ENCODE results near the gene PHKA2.
A peak's percentile ranks its signal among the peaks of the same experiment; 100 is the strongest.

PHKA2 gene

GRCh38 chrX:18970465-18970864 lies 13.4 kb downstream of the PHKA2 start:
- DNase-seq = no peak

GRCh38 chrX:18966624-18967023 lies 17.3 kb downstream of the PHKA2 start:
- DNase-seq = no peak

GRCh38 chrX:18964901-18965300 lies 19.0 kb downstream of the PHKA2 start:
- no peak for DNase-seq

GRCh38 chrX:18964026-18964425 lies 19.9 kb downstream of the PHKA2 start:
- no peak for DNase-seq

GRCh38 chrX:18962329-18962728 lies 21.6 kb downstream of the PHKA2 start:
- no peak for DNase-seq

GRCh38 chrX:18961686-18962085 lies 22.2 kb downstream of the PHKA2 start:
- no peak for DNase-seq

GRCh38 chrX:18956303-18957032 lies 27.4 kb downstream of the PHKA2 start:
- no peak for DNase-seq

- no peak for DNase-seq
Observed at GRCh38 chrX:18955676-18956075, 28.2 kb downstream of the PHKA2 start.

GRCh38 chrX:18951032-18951431 lies 32.9 kb downstream of the PHKA2 start:
- no peak for DNase-seq

GRCh38 chrX:18949944-18950301 lies 34.0 kb downstream of the PHKA2 start:
- no peak for DNase-seq

GRCh38 chrX:18949291-18949943 lies 34.5 kb downstream of the PHKA2 start:
- DNase-seq = no peak

- no peak for DNase-seq
Observed at GRCh38 chrX:18946611-18947010, 37.3 kb downstream of the PHKA2 start.

GRCh38 chrX:18946157-18946556 lies 37.8 kb downstream of the PHKA2 start:
- DNase-seq = no peak

GRCh38 chrX:18945483-18945882 lies 38.4 kb downstream of the PHKA2 start:
- DNase-seq = no peak

- DNase-seq = no peak
Observed at GRCh38 chrX:18944482-18944881, 39.4 kb downstream of the PHKA2 start.

- no peak for DNase-seq
Observed at GRCh38 chrX:18941896-18942295, 42.0 kb downstream of the PHKA2 start.

- DNase-seq = no peak
Observed at GRCh38 chrX:18938710-18939109, 45.2 kb downstream of the PHKA2 start.

GRCh38 chrX:18937173-18937572 lies 46.7 kb downstream of the PHKA2 start:
- DNase-seq = no peak

- no peak for DNase-seq
Observed at GRCh38 chrX:18935893-18936292, 48.0 kb downstream of the PHKA2 start.

GRCh38 chrX:18934708-18935107 lies 49.2 kb downstream of the PHKA2 start:
- DNase-seq = no peak

GRCh38 chrX:18933617-18934016 lies 50.3 kb downstream of the PHKA2 start:
- no peak for DNase-seq

GRCh38 chrX:18931972-18932371 lies 51.9 kb downstream of the PHKA2 start:
- no peak for DNase-seq

GRCh38 chrX:18929775-18930174 lies 54.1 kb downstream of the PHKA2 start:
- DNase-seq = no peak

- peak; percentile 48 for DNase-seq
Observed at GRCh38 chrX:18927558-18927957, 56.4 kb downstream of the PHKA2 start.

Measured in NCI-H187 treated with DMSO at 0.1 percent for 48 hours (cell line).